Activated CD4-positive, CD25-positive, alpha-beta regulatory T cell treated with anti-CD3 and anti-CD28 coated beads, Interleukin-2, amount 50 U/mL, for 72 hours (primary cell): ENCODE results near the gene INHBA.

ENCODE experiments used
- DNase-seq: peaks from one replicate; pipeline ENCODE4 v3.0.0; 2021

The INHBA gene

GRCh38 chr7:41702635-41703371, at the start of gene INHBA:
Gene INHBA, minus strand, starts transcription at chr7:41703090. Its CDS starts 2,716 bp downstream, at chr7:41700374.
- no peak for DNase-seq

GRCh38 chr7:41752615-41753014, 49.7 kb upstream of the INHBA start:
- no peak for DNase-seq

- DNase-seq, result no peak
These were observed 48.0 kb upstream of the INHBA start for GRCh38 chr7:41750661-41751540.

- no peak for DNase-seq
These were observed 45.1 kb upstream of the INHBA start for GRCh38 chr7:41747961-41748360.

- DNase-seq, result no peak
These were observed 42.6 kb upstream of the INHBA start for GRCh38 chr7:41745451-41745850.

GRCh38 chr7:41744161-41744560, 41.3 kb upstream of the INHBA start:
- no peak for DNase-seq

- DNase-seq, result no peak
These were observed 39.6 kb upstream of the INHBA start for GRCh38 chr7:41742401-41743020.

- DNase-seq, result no peak
These were observed 35.9 kb upstream of the INHBA start for GRCh38 chr7:41738806-41739205.

GRCh38 chr7:41738336-41738735, 35.4 kb upstream of the INHBA start:
- DNase-seq, result no peak

- DNase-seq, result no peak
These were observed 32.3 kb upstream of the INHBA start for GRCh38 chr7:41735206-41735605.

- DNase-seq, result no peak
These were observed 30.0 kb upstream of the INHBA start for GRCh38 chr7:41732843-41733306.

- no peak for DNase-seq
These were observed 29.5 kb upstream of the INHBA start for GRCh38 chr7:41732436-41732785.

- no peak for DNase-seq
These were observed 28.9 kb upstream of the INHBA start for GRCh38 chr7:41731493-41732435.

- no peak for DNase-seq
These were observed 27.8 kb upstream of the INHBA start for GRCh38 chr7:41730668-41731067.

GRCh38 chr7:41730161-41730560, 27.3 kb upstream of the INHBA start:
- no peak for DNase-seq

- DNase-seq, result no peak
These were observed 26.2 kb upstream of the INHBA start for GRCh38 chr7:41729059-41729458.

GRCh38 chr7:41725013-41725412, 22.1 kb upstream of the INHBA start:
- DNase-seq, result no peak

GRCh38 chr7:41720886-41721285, 18.0 kb upstream of the INHBA start:
- no peak for DNase-seq

- DNase-seq, result no peak
These were observed 17.2 kb upstream of the INHBA start for GRCh38 chr7:41720046-41720445.

- DNase-seq, result no peak
These were observed 13.8 kb upstream of the INHBA start for GRCh38 chr7:41716691-41717090.

GRCh38 chr7:41715000-41715399, 12.1 kb upstream of the INHBA start:
- no peak for DNase-seq

- DNase-seq, result no peak
These were observed 8.6 kb upstream of the INHBA start for GRCh38 chr7:41711283-41712064.
